HEK293 (cell line): Measurements from ENCODE around the gene ZNF608.
A peak's percentile ranks its signal among the peaks of the same experiment; 100 is the strongest.

Source experiments
- CTCF ChIA-PET: fragments of 350-600 bp; formaldehyde crosslinking; extraction: SDS; loops from one replicate; lab custom pipeline; 2021; ENCODE audit warnings: antibody characterized with exemption; lab: Yijun Ruan, JAX
- POLR2A ChIA-PET: fragments of 300-600 bp; formaldehyde crosslinking; extraction: SDS; loops from one replicate; lab custom pipeline; 2020; ENCODE audit warnings: antibody characterized with exemption, inconsistent platforms; lab: Yijun Ruan, JAX
- H3K27ac ChIP-seq: fragments of 200-500 bp; sonication (Bioruptor generic); 2 replicates; pipeline ENCODE4 v1.5.1; 2014; ENCODE audit warnings: low read depth, low read length, control low read depth, inconsistent platforms; ENCODE audit errors: extremely low read depth
- H3K36me3 ChIP-seq, 2 experiments: fragments of 200-500 bp in 1 of 2; sonication (Bioruptor generic) in 1 of 2; 1 replicate in 1 of 2; 2 replicates in 1 of 2; pipeline ENCODE4 v1.5.1; 2014 to 2017; ENCODE audit warnings: inconsistent platforms in 2 of 2, low read length in 2 of 2; ENCODE audit not compliant: control insufficient read depth in 2 of 2, insufficient read depth in 1 of 2
- H3K4me1 ChIP-seq: fragments of 200-500 bp; sonication (Bioruptor generic); 2 replicates; pipeline ENCODE4 v1.5.1; 2014; ENCODE audit warnings: mild to moderate bottlenecking, low read length, inconsistent platforms; ENCODE audit not compliant: control insufficient read depth, insufficient read depth
- H3K4me3 ChIP-seq: 2 replicates; pipeline ENCODE4 v1.5.1; 2011; ENCODE audit warnings: low read depth, mild to moderate bottlenecking, control low read depth, low read length, moderate library complexity
- H3K9me3 ChIP-seq: fragments of 200-500 bp; sonication (Bioruptor generic); 2 replicates; pipeline ENCODE4 v1.5.1; 2014; ENCODE audit warnings: low read depth, low read length, inconsistent platforms; ENCODE audit not compliant: control insufficient read depth, insufficient read depth
- HOXA7 ChIP-seq: sonication (generic); formaldehyde crosslinking; IDR thresholded peaks from 2 replicates; pipeline ENCODE4 v1.8.1; 2022; ENCODE audit warnings: missing genetic modification reagents, borderline replicate concordance
- KLF16 ChIP-seq: fragments of 450-650 bp; formaldehyde crosslinking; IDR thresholded peaks from 2 replicates; pipeline ENCODE4 v1.5.1; 2017; ENCODE audit warnings: missing biosample characterization, missing genetic modification characterization
- OVOL3 ChIP-seq: fragments of 450-650 bp; formaldehyde crosslinking; IDR thresholded peaks from 2 replicates; pipeline ENCODE4 v1.5.1; 2016; ENCODE audit warnings: missing biosample characterization, missing genetic modification characterization
- PRDM1 ChIP-seq: fragments of 450-650 bp; formaldehyde crosslinking; IDR thresholded peaks from 2 replicates; pipeline ENCODE4; 2016; ENCODE audit warnings: missing biosample characterization, missing genetic modification characterization
- RBAK ChIP-seq: fragments of 450-650 bp; formaldehyde crosslinking; IDR thresholded peaks from 2 replicates; pipeline ENCODE4 v1.5.1; 2016; ENCODE audit warnings: missing biosample characterization, missing genetic modification characterization
- REPIN1 ChIP-seq: fragments of 450-650 bp; formaldehyde crosslinking; IDR thresholded peaks from 2 replicates; pipeline ENCODE4 v1.5.1; 2017; ENCODE audit warnings: missing biosample characterization, missing genetic modification characterization, low read depth
- SCRT2 ChIP-seq: fragments of 450-650 bp; formaldehyde crosslinking; IDR thresholded peaks from 2 replicates; pipeline ENCODE4 v1.5.1; 2016; ENCODE audit warnings: missing biosample characterization, missing genetic modification characterization
- SP3 ChIP-seq: fragments of 450-650 bp; formaldehyde crosslinking; IDR thresholded peaks from 2 replicates; pipeline ENCODE4 v1.5.1; 2016; ENCODE audit warnings: missing biosample characterization, missing genetic modification characterization
- YY2 ChIP-seq: fragments of 450-650 bp; formaldehyde crosslinking; IDR thresholded peaks from 2 replicates; pipeline ENCODE4 v1.5.1; 2016; ENCODE audit warnings: missing biosample characterization, missing genetic modification characterization
- ZFP37 ChIP-seq: fragments of 450-650 bp; formaldehyde crosslinking; IDR thresholded peaks from 2 replicates; pipeline ENCODE4 v1.5.1; 2016; ENCODE audit warnings: missing biosample characterization, missing genetic modification characterization
- ZNF16 ChIP-seq: fragments of 450-650 bp; formaldehyde crosslinking; IDR thresholded peaks from 2 replicates; pipeline ENCODE4 v1.5.1; 2016; ENCODE audit warnings: low read depth, missing biosample characterization, missing genetic modification characterization
- ZNF2 ChIP-seq: fragments of 450-650 bp; formaldehyde crosslinking; IDR thresholded peaks from 2 replicates; pipeline ENCODE4 v1.5.1; 2016; ENCODE audit warnings: missing biosample characterization, missing genetic modification characterization
- ZNF426 ChIP-seq: fragments of 450-650 bp; formaldehyde crosslinking; IDR thresholded peaks from 2 replicates; pipeline ENCODE4 v1.5.1; 2017; ENCODE audit warnings: missing biosample characterization, missing genetic modification characterization, mild to moderate bottlenecking, inconsistent platforms, moderate library complexity
- ZNF48 ChIP-seq: fragments of 450-650 bp; formaldehyde crosslinking; IDR thresholded peaks from 2 replicates; pipeline ENCODE4 v1.5.1; 2016; ENCODE audit warnings: missing biosample characterization, missing genetic modification characterization
- ZNF514 ChIP-seq: fragments of 450-650 bp; formaldehyde crosslinking; IDR thresholded peaks from 2 replicates; pipeline ENCODE4 v1.5.1; 2016; ENCODE audit warnings: missing biosample characterization, missing genetic modification characterization
- ZNF585B ChIP-seq: fragments of 450-650 bp; formaldehyde crosslinking; IDR thresholded peaks from 2 replicates; pipeline ENCODE4 v1.5.1; 2016; ENCODE audit warnings: missing biosample characterization, missing genetic modification characterization
- ZNF596 ChIP-seq: fragments of 450-650 bp; IDR thresholded peaks from 2 replicates; pipeline ENCODE4 v1.5.0; 2018; ENCODE audit warnings: missing biosample characterization, mild to moderate bottlenecking, missing genetic modification characterization, moderate library complexity
- ZNF629 ChIP-seq: fragments of 450-650 bp; formaldehyde crosslinking; IDR thresholded peaks from 2 replicates; pipeline ENCODE4 v1.5.1; 2017; ENCODE audit warnings: missing biosample characterization, missing genetic modification characterization
- ZNF677 ChIP-seq: fragments of 450-650 bp; IDR thresholded peaks from 2 replicates; pipeline ENCODE4 v1.5.0; 2018; ENCODE audit warnings: missing biosample characterization, mild to moderate bottlenecking, missing genetic modification characterization, moderate library complexity
- ZNF747 ChIP-seq: fragments of 450-650 bp; formaldehyde crosslinking; IDR thresholded peaks from 2 replicates; pipeline ENCODE4 v1.5.1; 2016; ENCODE audit warnings: missing biosample characterization, missing genetic modification characterization
- ZNF785 ChIP-seq: fragments of 450-650 bp; formaldehyde crosslinking; IDR thresholded peaks from 2 replicates; pipeline ENCODE4 v1.5.1; 2016; ENCODE audit warnings: missing biosample characterization, missing genetic modification characterization
- ZSCAN16 ChIP-seq: fragments of 450-650 bp; formaldehyde crosslinking; IDR thresholded peaks from 2 replicates; pipeline ENCODE4 v1.5.1; 2016; ENCODE audit warnings: missing biosample characterization, missing genetic modification characterization
- ZSCAN23 ChIP-seq: fragments of 450-650 bp; formaldehyde crosslinking; IDR thresholded peaks from 2 replicates; pipeline ENCODE4 v1.5.1; 2016; ENCODE audit warnings: missing biosample characterization, missing genetic modification characterization
- TF ChIP-seq, protein P1 (sequence below): fragments of 450-650 bp; formaldehyde crosslinking; IDR thresholded peaks from 2 replicates; pipeline ENCODE4 v1.5.1; 2016; ENCODE audit warnings: missing biosample characterization, missing genetic modification characterization, low read depth
- TF ChIP-seq, protein P2 (sequence below): fragments of 450-650 bp; formaldehyde crosslinking; IDR thresholded peaks from 2 replicates; pipeline ENCODE4 v1.5.1; 2016; ENCODE audit warnings: missing biosample characterization, missing genetic modification characterization
- TF ChIP-seq, protein P3 (sequence below): fragments of 450-650 bp; formaldehyde crosslinking; IDR thresholded peaks from 2 replicates; pipeline ENCODE4 v1.5.1; 2016; ENCODE audit warnings: missing biosample characterization, missing genetic modification characterization
- TF ChIP-seq, protein P4 (sequence below): fragments of 450-650 bp; formaldehyde crosslinking; IDR thresholded peaks from 2 replicates; pipeline ENCODE4 v1.5.1; 2017; ENCODE audit warnings: missing biosample characterization, missing genetic modification characterization
- TF ChIP-seq, protein P5 (sequence below): fragments of 450-650 bp; formaldehyde crosslinking; IDR thresholded peaks from 2 replicates; pipeline ENCODE4 v1.5.1; 2017; ENCODE audit warnings: missing biosample characterization, missing genetic modification characterization

ZNF608 gene

DNA sequence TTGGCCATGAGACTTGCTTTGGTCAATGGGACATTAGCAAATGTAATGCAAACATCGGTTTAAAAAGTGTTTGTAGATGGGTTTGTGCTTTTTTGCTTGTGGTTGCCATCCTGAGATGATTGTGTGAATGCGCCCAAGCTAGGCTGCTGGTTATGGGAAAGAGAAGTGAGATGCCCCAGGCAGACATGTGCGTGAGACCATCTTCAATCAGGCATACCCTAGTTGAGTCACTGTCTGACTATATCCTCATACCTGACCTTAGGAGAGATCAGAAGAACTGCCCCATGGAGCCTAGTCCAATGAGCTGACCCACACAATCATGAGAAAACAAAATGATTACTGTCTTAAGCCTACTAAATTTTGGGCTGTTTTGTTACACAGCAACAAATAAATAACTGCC lies 36.8 kb upstream of the ZNF608 start:
- H3K4me3 ChIP-seq = no peak overlapping the region
- no peak overlapping the region for H3K27ac ChIP-seq
- TF ChIP-seq ZNF48 (tag by site-specific recombination) (no peak), ZNF677 (tag by site-specific recombination) (no peak), RBAK (tag by site-specific recombination) (peak; percentile 61; the same call in 1 of the 2 replicates), ZNF585B (tag by site-specific recombination) (no peak)
- H3K36me3 ChIP-seq = no peaks in the 10 kb centered on the region
- CTCF ChIA-PET = no interaction called here
- H3K9me3 ChIP-seq = no peaks in the 10 kb centered on the region
- POLR2A ChIA-PET = no interaction called here
- H3K4me1 ChIP-seq = no peaks in the 10 kb centered on the region

DNA sequence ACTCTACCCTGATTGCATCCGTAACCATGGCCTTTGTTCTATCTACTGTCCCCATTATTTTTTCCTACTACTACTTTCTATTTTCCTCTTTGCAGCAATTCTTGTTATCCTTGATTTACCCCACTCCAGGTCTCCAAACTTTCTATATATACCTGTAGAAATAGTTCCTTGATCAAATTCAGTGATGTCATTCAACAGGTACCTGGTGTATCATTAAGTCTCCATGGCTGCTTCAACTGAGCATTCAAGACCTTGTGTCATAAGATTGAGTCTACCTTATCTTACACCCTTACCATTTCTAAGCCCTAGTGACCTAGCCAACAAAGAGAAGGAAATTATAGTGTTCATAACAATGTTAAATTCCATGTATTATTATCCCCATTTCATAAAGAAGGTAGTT lies 35.8 kb upstream of the ZNF608 start:
- H3K9me3 ChIP-seq = no peaks in the 10 kb centered on the region
- no peaks in the 10 kb centered on the region for H3K4me1 ChIP-seq
- no peak overlapping the region for H3K27ac ChIP-seq
- no peak overlapping the region for H3K4me3 ChIP-seq
- CTCF ChIA-PET = interaction anchor here (0.8 kb wide), 1 partner anchor 1993 kb away, joined by 3 read pairs; no protein-coding TSS in a partner anchor
- POLR2A ChIA-PET = no interaction called here
- H3K36me3 ChIP-seq = no peaks in the 10 kb centered on the region
- TF ChIP-seq, protein P1, sequence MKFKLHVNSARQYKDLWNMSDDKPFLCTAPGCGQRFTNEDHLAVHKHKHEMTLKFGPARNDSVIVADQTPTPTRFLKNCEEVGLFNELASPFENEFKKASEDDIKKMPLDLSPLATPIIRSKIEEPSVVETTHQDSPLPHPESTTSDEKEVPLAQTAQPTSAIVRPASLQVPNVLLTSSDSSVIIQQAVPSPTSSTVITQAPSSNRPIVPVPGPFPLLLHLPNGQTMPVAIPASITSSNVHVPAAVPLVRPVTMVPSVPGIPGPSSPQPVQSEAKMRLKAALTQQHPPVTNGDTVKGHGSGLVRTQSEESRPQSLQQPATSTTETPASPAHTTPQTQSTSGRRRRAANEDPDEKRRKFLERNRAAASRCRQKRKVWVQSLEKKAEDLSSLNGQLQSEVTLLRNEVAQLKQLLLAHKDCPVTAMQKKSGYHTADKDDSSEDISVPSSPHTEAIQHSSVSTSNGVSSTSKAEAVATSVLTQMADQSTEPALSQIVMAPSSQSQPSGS (tag by site-specific recombination) = peak; percentile 61
- TF ChIP-seq YY2 (tag by site-specific recombination) (no peak), SCRT2 (tag by site-specific recombination) (peak; percentile 75), PRDM1 (tag by site-specific recombination) (no peak), ZNF16 (tag by site-specific recombination) (no peak), ZNF785 (tag by site-specific recombination) (no peak), ZSCAN16 (tag by site-specific recombination) (no peak), ZNF514 (tag by site-specific recombination) (no peak), HOXA7 (CRISPR knock-in tag) (no peak), ZNF2 (tag by site-specific recombination) (no peak), ZNF596 (tag by site-specific recombination) (no peak)
- TF ChIP-seq, protein P2, sequence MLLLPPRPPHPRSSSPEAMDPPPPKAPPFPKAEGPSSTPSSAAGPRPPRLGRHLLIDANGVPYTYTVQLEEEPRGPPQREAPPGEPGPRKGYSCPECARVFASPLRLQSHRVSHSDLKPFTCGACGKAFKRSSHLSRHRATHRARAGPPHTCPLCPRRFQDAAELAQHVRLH = no peak

DNA sequence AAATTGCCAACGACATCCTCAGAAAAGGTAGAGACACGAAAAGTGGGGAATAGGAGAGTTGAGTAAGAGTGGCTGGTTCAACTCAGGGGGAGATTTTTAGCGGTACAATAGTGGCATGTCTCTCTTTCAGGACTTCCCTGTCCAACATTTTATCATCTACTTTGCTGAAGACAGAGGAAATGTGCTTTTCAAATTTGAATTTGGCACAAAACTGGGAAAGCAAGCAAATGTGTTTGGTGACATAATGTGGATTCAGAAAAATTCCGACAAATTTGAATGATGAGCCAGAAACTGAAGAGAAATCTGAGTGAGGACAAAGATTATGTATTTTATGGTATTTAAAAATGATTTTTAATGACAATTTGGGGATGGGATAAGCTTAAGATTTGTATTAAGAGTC lies 33.6 kb upstream of the ZNF608 start:
- Histone ChIP-seq H3K36me3 (no peaks in the 10 kb centered on the region), H3K9me3 (no peaks in the 10 kb centered on the region), H3K4me3 (no peak overlapping the region), H3K4me1 (no peaks in the 10 kb centered on the region), H3K27ac (no peak overlapping the region)
- ChIA-PET CTCF (no interaction called here), POLR2A (no interaction called here)
- no peak for TF ChIP-seq ZNF677 (tag by site-specific recombination)
- no peak for TF ChIP-seq REPIN1 (tag by site-specific recombination)
- TF ChIP-seq ZSCAN23 (tag by site-specific recombination) = no peak
- TF ChIP-seq ZNF629 (tag by site-specific recombination) = no peak
- no peak for TF ChIP-seq ZNF747 (tag by site-specific recombination)
- no peak for TF ChIP-seq OVOL3 (tag by site-specific recombination)
- TF ChIP-seq SP3 = no peak
- TF ChIP-seq, protein P3, sequence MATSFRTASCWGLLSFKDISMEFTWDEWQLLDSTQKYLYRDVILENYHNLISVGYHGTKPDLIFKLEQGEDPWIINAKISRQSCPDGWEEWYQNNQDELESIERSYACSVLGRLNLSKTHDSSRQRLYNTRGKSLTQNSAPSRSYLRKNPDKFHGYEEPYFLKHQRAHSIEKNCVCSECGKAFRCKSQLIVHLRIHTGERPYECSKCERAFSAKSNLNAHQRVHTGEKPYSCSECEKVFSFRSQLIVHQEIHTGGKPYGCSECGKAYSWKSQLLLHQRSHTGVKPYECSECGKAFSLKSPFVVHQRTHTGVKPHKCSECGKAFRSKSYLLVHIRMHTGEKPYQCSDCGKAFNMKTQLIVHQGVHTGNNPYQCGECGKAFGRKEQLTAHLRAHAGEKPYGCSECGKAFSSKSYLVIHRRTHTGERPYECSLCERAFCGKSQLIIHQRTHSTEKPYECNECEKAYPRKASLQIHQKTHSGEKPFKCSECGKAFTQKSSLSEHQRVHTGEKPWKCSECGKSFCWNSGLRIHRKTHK (tag by site-specific recombination) = no peak
- no peak for TF ChIP-seq KLF16
- TF ChIP-seq, protein P4, sequence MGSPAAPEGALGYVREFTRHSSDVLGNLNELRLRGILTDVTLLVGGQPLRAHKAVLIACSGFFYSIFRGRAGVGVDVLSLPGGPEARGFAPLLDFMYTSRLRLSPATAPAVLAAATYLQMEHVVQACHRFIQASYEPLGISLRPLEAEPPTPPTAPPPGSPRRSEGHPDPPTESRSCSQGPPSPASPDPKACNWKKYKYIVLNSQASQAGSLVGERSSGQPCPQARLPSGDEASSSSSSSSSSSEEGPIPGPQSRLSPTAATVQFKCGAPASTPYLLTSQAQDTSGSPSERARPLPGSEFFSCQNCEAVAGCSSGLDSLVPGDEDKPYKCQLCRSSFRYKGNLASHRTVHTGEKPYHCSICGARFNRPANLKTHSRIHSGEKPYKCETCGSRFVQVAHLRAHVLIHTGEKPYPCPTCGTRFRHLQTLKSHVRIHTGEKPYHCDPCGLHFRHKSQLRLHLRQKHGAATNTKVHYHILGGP (tag by site-specific recombination) = no peak
- no peak for TF ChIP-seq ZFP37
- no peak for TF ChIP-seq ZNF426
- TF ChIP-seq, protein P5, sequence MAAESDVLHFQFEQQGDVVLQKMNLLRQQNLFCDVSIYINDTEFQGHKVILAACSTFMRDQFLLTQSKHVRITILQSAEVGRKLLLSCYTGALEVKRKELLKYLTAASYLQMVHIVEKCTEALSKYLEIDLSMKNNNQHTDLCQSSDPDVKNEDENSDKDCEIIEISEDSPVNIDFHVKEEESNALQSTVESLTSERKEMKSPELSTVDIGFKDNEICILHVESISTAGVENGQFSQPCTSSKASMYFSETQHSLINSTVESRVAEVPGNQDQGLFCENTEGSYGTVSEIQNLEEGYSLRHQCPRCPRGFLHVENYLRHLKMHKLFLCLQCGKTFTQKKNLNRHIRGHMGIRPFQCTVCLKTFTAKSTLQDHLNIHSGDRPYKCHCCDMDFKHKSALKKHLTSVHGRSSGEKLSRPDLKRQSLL (tag by site-specific recombination) = no peak
